Glutamatergic neuron (in vitro differentiated cells): ENCODE results near the gene HMG20A. TPM values are rescaled to one million over a fixed set of nuclear protein-coding genes. Genes with fewer than 3 reads are reported as not detected.
"Not testable (repeated sequence)": the region's sequence is repeated elsewhere in the genome, so short reads cannot be mapped to it uniquely, and the experiment has no call there.

ENCODE experiments used
- DNase-seq: peaks from one replicate; pipeline ENCODE4 v3.0.0; 2022
- H3K27ac Mint-ChIP-seq: one replicate; pipeline ENCODE4 v1.8.0; 2020; ENCODE audit warnings: mild to moderate bottlenecking, mixed read lengths, inconsistent platforms; ENCODE audit not compliant: unreplicated experiment
- H3K27me3 Mint-ChIP-seq: one replicate; pipeline ENCODE4 v1.8.0; 2020; ENCODE audit warnings: mild to moderate bottlenecking, moderate library complexity, mixed read lengths, inconsistent platforms; ENCODE audit not compliant: unreplicated experiment
- H3K36me3 Mint-ChIP-seq: one replicate; pipeline ENCODE4 v1.8.0; 2020; ENCODE audit warnings: mild to moderate bottlenecking, mixed read lengths, inconsistent platforms; ENCODE audit not compliant: unreplicated experiment
- H3K4me1 Mint-ChIP-seq: one replicate; pipeline ENCODE4 v1.8.0; 2020; ENCODE audit warnings: mild to moderate bottlenecking, low read depth, mixed read lengths, inconsistent platforms; ENCODE audit not compliant: unreplicated experiment
- H3K4me3 Mint-ChIP-seq: one replicate; pipeline ENCODE4 v1.8.0; 2020; ENCODE audit warnings: mild to moderate bottlenecking, mixed read lengths, inconsistent platforms; ENCODE audit not compliant: unreplicated experiment
- H3K9me3 Mint-ChIP-seq: one replicate; pipeline ENCODE4 v1.8.0; 2020; ENCODE audit warnings: mild to moderate bottlenecking, moderate library complexity, mixed read lengths, inconsistent platforms; ENCODE audit not compliant: unreplicated experiment
- total RNA-seq: library from RNA; stranded (reverse); fragmentation: NEBNext Ultra II Directional; extraction: Animal tissue kit (Norgen Biotek cat#: 25700); gene quantifications from one replicate; pipeline ENCODE4 v1.2.1, GENCODE V29; 2021; ENCODE audit not compliant: unreplicated experiment
- TF ChIP-seq, protein P1 (sequence below): fragments of 200-600 bp; sonication (generic); IDR thresholded peaks from one replicate; pipeline ENCODE4 v1.5.0; 2021; ENCODE audit not compliant: partially characterized antibody, unreplicated experiment

HMG20A gene
- total RNA-seq, 1 donor from 2014 or later: 62.1 TPM

DNA sequence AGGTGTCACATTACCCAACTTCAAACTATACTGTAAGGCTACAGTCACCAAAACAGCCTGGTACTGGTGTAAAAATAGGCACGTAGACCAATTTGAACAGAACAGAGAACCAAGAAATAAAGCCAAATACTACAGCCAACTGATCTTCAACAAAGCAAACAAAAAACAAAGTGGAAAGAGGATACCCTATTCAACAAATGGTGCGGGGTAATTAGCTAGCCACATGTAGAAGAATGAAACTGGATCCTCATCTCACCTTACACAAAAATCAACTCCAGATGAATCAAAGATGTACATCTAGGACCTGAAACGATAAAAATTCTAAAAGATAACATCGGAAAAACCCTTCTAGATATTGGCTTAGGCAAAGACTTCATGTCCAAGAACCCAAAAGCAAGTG is 13.8 kb upstream of the HMG20A start:
- peaks cover 8% of the 10 kb centered on the region for H3K36me3 Mint-ChIP-seq
- no peak overlapping the region for H3K27ac Mint-ChIP-seq
- DNase-seq: no peak
- H3K4me1 Mint-ChIP-seq: peaks cover 5% of the 10 kb centered on the region
- TF ChIP-seq, protein P1, sequence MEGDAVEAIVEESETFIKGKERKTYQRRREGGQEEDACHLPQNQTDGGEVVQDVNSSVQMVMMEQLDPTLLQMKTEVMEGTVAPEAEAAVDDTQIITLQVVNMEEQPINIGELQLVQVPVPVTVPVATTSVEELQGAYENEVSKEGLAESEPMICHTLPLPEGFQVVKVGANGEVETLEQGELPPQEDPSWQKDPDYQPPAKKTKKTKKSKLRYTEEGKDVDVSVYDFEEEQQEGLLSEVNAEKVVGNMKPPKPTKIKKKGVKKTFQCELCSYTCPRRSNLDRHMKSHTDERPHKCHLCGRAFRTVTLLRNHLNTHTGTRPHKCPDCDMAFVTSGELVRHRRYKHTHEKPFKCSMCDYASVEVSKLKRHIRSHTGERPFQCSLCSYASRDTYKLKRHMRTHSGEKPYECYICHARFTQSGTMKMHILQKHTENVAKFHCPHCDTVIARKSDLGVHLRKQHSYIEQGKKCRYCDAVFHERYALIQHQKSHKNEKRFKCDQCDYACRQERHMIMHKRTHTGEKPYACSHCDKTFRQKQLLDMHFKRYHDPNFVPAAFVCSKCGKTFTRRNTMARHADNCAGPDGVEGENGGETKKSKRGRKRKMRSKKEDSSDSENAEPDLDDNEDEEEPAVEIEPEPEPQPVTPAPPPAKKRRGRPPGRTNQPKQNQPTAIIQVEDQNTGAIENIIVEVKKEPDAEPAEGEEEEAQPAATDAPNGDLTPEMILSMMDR: no peak
- no peaks in the 10 kb centered on the region for H3K27me3 Mint-ChIP-seq
- H3K4me3 Mint-ChIP-seq: no peak overlapping the region
- peaks cover 3% of the 10 kb centered on the region for H3K9me3 Mint-ChIP-seq

DNA sequence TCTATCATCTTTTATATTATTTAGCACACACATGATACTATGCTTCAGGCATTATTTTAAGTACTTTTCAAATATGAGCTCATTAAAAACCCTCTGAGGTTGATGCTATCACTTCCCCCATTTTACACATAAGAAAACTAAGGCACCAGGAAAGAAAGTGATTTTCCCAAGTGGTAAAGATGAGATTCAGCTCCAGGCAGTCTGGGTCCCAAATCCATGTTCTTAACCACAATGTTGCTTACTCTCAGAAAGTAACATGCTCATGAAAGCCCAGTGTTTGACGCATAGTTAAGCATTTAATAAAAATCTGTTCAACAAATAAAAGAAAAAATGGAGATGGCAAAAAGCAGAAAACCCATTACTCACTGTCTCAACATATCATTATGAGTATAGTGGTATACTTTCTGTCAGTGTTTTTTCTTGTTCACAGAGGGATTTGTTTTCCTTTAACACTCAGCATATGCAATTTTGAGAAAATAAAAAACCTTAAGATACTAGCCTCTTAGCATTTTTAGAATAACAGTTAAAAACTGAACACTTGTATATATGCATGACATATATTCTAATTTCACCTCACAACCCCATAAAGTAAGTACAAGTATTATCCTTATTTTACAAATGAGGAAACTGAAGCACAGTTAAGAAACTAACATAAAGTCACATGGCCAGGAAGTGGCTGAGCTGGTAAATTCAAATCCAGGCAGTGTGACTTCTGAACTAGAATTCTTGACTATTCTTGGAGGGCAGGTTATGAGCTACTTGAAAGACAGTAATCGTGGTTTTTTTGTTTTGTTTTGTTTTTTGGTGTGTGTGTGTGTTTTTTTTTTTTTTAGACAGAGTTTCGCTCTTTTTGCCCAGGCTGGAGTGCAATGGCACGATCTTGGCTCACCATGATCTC is 11.2 kb upstream of the HMG20A start:
- Mint-ChIP-seq H3K4me1 (peaks cover 7% of the 10 kb centered on the region), H3K4me3 (no peak overlapping the region), H3K27ac (no peak overlapping the region), H3K27me3 (no peaks in the 10 kb centered on the region), H3K36me3 (peaks cover 8% of the 10 kb centered on the region), H3K9me3 (peaks cover 3% of the 10 kb centered on the region)
- no peak for DNase-seq
- TF ChIP-seq, protein P1: no peak

DNA sequence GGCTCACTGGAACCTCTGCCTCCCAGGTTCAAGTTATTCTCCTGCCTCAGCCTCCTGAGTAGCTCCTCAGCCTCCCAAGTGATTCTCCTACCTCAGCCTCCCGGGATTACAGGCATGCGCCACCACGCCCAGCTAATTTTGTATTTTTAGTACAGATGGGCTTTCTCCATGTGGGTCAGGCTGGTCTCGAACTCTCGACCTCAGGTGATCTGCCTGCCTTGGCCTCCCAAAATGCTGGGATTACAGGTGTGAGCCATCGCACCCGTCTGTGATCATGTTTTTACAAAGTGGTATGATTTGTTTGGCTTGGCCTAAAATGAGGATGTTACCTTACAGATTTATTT is 10.6 kb upstream of the HMG20A start:
- DNase-seq, H3K4me3 Mint-ChIP-seq, H3K4me1 Mint-ChIP-seq, H3K27me3 Mint-ChIP-seq, H3K27ac Mint-ChIP-seq, H3K9me3 Mint-ChIP-seq, H3K36me3 Mint-ChIP-seq: not testable (repeated sequence)

DNA sequence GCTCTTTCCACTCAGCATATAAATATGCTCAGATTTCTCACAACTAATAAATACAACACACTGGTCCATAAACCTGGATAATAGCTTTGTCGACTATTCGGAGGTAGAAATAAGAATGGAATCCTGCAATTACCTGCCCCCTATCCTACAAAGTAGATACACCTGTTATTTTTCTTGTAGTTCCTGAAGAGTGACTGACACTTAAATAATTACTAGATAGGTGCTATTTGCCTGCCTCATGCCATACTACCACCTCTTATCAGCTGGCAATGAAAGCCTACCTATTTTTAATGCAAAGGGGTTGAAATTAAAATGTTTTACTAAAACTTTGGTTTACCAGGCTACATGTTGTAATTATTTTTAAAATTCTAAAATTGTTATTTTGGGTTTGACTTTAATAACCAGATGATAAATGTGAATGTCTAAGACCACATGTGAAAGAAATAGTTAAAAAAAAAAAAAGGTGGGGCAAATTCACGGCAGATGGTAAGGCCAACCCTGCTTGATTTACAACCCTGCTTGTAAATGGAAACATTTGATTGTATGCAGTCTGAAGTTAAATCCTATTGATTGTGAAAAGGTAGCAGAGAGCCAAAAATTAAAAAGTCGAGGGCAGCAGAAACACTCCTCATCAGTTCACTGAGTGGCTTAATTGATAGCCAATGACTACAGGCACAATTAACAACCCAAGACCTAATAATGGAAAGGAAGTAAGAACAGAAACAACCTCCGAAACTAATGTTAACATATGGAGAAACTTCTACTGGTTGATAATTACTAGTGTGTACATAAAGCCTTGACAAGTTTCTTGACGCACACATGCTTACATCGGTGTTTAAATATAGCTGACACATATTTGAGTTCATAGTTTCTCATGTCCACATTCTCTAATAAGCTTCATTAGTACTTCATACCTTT is 9.7 kb upstream of the HMG20A start:
- Mint-ChIP-seq H3K36me3 (peaks cover 8% of the 10 kb centered on the region), H3K27ac (no peak overlapping the region), H3K9me3 (peaks cover 3% of the 10 kb centered on the region), H3K27me3 (no peaks in the 10 kb centered on the region), H3K4me3 (no peak overlapping the region), H3K4me1 (peaks cover 7% of the 10 kb centered on the region)
- no peak for DNase-seq
- TF ChIP-seq, protein P1: no peak

DNA sequence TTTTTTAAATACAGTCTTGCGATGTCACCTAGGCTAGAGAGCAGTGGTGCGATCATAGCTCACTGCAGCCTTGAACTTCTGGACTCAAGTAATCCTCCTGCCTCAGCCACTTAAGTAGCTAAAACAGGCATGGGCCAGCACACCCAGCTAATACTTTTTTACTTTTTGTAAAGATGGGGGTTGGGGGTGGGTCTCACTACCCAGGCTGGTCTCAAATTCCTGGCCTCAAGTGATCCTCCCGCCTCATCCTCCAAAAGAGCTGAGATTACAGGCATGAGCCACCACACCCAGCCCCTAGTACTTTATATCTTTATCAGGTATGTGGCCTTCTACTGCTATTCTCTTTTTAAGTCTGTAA is 9.1 kb upstream of the HMG20A start:
- Mint-ChIP-seq H3K27ac (no peak overlapping the region), H3K27me3 (no peaks in the 10 kb centered on the region), H3K4me1 (peaks cover 7% of the 10 kb centered on the region), H3K4me3 (no peak overlapping the region), H3K36me3 (peaks cover 6% of the 10 kb centered on the region), H3K9me3 (peaks cover 3% of the 10 kb centered on the region)
- TF ChIP-seq, protein P1: no peak
- DNase-seq: no peak
